Measurements from ENCODE around the gene PGM5. TPM values are rescaled to one million over a fixed set of nuclear protein-coding genes. Genes with fewer than 3 reads are reported as not detected.

PGM5 gene
- total RNA-seq, 1 experiment from 2014 or later: 0.63 TPM

DNA sequence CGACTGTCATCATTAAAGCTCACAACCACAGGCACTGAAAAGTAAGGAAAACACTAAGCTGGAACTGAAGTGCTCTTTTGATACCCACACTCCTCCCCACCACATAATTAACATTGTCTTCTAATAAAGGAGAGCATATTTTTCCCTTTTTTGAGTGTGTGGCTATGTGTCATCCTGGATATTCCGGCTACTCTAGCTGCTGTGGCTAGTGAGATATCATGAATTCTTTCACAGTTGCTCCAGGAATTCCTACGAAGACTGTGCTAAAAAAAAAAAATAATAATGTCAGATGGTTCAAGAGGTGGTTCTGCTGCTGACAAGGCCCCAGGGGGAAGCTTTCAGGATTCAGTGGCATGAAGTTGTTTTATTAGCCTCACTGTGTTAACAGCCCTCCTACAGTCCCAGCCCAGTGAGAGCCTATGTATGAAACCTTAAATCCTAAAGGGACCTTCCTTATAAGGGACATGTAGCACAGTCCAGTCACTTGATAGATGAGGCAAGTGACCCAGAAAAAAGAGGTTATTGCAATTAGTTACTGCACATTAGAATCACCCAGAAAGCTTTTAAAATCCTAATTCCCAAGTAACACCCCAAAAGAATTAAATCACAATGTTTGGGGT, 137.7 kb downstream of the PGM5 start:
- DNase-seq (ENCODE audit: low read depth): no peak

DNA sequence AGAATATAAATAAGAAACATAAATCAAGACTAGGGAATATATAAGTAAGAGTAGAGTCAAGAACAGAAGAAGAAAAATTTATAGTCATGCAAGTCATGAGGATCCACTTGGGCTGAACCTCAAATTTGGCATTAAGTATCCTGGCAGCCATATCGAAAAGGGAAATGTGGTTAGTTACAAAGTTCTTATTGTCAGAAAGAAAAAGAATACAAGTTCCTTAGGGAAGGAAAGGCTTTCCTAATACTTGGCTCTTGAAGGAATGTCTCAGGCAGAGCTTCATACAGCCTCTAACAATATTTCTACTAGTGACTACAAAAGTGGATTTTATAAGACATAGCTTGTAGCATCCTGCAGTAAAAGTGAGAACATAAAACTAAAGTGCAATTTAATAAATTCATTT, 138.8 kb downstream of the PGM5 start:
- DNase-seq (ENCODE audit: low read depth): no peak

DNA sequence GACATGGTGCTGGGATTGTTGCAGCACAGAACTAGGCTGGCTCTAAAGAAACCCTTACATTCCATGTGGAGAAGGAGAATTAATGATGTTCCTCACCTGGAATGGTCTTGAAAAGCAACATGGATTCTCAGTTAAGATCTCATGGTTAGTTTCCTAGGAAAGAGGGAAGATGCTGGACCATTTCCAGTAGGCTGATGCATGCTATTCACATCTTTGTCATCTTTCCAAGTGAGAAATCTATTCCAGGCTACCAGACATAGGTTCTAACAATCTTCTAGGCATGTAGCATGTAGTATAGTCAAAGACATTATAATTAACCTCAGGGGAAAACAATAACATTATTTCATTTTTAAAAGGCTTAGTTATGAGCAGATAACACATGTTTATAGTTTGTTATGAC, 139.9 kb downstream of the PGM5 start:
- DNase-seq (ENCODE audit: low read depth): no peak

DNA sequence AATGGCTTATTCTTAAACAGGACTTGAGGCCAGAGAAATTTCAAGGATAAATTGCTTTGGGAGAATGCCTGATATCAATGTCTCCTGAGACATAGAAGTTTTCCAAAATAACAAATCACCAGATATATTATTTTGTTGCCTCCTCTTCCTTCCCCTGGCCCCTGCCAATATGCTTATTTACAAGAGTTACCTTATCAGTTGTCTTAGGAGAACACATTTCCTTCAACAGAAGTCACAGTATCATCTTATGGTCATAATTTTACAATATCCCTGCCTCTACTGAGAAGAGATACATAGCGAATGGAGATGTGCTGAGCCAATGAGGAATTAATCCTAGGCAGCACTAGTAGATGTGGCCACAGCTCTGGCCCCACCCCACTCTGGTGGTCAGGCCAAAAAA, 141.2 kb downstream of the PGM5 start:
- DNase-seq (ENCODE audit: low read depth): no peak

DNA sequence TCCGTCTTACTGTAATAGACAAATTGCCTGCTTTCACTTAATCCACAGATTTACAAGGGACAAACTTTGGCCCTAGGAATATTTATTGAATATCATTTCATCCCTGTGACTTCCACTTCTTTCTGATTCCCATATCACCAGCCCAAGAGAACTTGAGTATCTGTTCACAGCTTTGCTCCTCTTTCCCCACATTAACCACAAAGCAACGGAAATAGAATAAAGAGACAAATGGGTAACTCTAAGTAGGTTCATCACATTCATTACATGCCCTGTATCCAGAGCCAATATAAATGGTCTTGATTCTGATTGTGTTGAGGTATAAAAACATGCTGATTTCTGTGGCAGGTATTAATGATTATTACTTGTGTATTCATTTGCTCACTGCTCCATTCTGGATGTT, 142.4 kb downstream of the PGM5 start:
- DNase-seq (ENCODE audit: low read depth): no peak

DNA sequence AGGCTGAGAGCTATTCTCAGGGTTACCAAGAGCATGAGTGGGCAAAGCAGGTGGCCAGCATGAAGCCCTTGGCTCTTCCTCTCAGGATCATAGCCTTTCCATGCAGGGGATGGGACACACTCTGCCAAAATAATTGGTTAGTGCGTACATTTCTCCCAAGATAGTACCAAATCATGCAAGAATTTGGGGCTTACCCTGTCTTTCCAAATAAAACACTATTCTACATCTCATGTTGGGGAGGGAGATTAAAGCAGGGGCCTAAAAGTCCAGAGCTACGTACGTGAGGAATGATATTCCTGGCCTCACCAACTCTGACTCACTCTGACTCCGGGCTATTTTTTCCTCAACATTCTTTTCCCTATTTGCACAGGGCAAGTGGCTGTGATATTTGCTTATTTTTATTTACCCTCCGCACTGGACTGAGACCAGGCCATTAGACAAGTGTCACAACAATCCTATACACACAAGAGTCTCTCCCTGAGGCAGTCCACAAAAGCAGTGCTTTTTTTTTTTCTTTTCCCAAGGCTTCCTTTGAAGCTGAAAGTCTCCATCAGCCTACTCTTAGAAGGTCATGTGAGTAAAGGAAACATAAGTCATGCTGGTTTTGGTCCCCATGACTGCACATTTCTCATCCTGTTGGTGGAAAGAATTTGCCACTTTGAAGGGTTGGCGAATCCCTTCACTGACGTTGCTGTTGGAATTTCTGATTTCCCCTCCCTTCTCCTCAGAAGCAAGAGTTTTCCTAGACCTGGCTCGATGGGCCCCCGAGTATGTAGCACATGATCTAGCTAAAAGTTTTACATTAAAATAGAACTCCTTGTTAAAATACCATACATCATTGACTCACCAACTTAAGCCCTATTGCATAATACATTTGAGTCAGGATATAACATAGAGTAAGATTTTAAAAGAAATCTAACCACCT, 144.3 kb downstream of the PGM5 start:
- DNase-seq (ENCODE audit: low read depth): peak; percentile 80

DNA sequence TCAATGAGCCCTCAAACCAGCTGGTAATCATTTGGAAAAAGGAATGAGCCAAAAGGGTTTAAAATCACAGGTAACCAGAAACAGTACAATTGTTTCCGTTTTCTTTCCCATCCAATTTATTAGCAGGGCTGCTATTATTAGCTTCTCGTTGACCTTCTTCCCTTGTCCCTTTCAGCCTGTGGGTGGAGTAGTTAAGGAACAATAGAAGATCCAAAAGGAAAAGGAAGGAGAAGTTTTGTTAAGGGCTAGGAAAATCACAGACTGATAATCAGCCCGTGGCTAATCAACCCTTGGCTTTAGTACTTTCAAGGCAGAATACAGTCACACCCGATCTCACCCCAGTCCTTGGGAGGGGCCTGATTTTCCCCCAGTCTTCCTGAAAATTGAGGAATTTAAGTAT, 145.9 kb downstream of the PGM5 start:
- DNase-seq (ENCODE audit: low read depth): no peak

DNA sequence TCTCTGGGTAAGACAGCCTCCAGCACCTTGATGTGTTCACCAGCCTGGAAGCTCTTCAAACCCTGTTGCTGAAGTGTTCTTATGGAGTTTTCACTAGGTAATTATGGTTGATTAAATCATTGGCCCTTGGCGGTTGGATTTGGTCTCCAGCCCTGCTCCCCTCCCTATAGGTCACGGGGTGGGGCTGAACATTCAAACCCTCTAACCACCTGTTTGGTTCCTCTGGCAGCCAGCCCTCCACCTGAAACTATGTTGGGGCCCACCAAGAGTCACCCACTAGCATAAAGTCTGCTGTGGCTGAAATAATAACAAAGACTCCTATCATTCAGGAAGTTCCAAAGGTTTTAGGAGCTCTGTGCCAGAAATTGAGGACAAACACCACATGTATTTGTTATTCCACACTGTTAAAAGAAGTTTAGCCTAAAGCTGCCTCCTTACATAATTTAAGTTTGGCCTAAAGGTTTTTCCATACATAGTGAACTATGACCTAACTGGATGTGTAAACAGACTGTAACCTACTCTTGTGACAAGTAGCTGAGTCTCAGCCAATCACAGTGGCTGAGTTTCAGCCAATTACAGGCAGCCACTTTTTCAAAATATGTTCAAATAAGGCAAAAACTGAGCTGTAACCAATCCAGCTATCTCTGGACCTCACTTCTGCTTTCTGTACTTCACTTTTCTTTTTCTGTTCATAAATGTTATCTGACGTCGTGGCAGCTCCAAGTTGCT, 149.4 kb downstream of the PGM5 start:
- peak; percentile 14 for DNase-seq (ENCODE audit: low read depth)

DNA sequence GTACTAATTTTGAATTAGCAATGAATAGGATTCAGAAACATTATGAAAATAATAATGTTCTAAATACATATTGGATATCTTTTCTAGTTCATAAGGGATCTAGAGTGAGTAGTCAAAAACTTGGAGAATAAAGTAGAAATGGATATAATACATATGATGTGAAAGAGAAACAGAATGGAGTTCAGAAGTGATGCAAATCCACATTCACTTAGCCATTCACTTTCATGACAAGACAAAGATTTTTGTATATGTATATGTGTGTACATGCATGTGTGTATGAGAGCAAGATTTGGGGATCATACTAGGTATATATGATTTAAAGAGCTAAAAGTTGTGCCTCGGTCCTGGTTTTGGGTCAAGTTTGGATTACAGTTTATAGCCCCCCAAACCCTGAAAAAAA, 150.1 kb downstream of the PGM5 start:
- DNase-seq (ENCODE audit: low read depth): no peak

DNA sequence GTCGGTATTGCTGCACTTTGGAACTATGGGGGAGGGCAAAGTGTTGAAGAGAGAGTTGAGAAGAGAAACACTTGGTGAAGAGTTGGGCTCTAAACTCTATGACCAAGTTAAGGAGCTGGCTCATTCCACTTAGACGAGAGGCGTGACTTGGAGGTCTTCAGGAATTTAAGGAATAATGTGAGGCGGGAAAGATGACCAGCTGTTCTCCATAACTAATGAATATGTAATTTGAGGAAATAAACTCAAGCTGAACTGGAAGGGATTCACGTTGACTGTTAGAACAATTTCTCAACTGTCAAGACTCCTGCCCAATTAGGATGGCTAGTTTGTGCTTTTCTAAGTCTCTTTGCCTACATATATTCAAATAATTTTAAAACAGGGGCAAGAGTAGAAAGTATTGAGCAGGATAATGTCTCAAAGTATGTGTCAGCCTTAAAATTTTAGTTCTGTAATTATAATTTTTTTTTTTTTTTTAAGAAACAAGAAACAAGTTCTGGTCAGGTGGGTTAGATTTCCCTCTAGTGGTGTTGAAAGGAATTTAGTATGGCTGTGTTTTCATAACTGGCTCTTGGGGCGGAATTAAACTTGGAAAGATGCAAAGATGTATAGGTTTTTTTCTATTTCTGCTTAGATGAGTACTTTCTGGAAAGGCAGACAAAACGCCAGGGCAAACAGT, 150.9 kb downstream of the PGM5 start:
- DNase-seq (ENCODE audit: low read depth): peak; percentile 23

DNA sequence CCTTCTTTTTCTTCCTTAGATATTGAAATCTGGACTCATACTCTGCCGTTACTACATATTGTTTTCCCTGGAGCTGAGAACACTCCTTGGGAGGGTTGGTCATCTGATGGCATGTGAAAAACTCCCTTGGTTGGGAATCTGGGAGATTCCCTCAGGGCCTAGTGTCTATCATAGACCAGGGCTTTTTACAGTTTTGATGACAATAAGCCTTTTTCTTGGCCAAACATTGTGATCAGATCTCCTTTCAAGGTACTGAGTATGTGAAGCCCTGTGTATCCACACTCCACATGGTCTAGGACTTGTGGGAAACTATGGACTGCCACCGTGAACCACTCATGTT, 151.4 kb downstream of the PGM5 start:
- DNase-seq (ENCODE audit: low read depth): no peak

DNA sequence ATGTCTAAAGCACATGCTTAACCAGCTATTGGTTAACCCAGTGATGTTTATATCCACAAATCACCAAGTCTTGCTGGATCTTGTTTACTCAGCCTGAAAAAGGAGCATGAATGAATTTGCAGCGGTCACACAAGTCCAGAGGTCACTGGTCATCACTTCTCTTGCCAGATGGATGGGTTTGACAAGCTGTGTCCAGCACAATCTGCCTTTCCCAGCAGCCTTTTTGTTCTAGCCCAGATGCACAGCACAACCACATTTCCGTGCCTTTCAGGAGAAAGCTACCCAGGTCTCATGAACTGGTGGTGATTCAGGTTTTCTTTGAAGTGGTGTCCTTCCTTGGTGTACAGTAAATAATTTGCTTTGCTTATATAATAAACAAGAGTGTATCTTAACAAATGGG, 152.1 kb downstream of the PGM5 start:
- no peak for DNase-seq (ENCODE audit: low read depth)

DNA sequence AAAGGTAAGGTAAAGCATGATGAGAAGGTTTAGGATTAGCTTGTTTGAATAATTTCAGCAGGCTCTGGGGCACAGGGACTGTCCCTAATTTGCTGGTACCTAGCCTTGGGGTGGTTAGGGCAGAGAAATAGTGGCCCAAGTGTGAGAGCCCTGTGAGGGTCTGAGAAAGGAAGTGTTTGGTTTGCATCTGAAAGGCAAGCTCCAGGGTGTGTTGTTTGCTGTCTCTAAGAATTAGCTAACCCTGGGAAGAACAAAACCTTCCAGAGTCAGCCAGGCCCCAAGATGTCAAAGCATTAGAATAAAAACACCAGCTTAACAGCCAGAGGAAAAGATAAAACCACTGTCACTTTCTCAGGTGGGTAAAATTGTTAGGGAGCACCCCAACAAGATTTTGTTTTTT, 153.3 kb downstream of the PGM5 start:
- no peak for DNase-seq (ENCODE audit: low read depth)

DNA sequence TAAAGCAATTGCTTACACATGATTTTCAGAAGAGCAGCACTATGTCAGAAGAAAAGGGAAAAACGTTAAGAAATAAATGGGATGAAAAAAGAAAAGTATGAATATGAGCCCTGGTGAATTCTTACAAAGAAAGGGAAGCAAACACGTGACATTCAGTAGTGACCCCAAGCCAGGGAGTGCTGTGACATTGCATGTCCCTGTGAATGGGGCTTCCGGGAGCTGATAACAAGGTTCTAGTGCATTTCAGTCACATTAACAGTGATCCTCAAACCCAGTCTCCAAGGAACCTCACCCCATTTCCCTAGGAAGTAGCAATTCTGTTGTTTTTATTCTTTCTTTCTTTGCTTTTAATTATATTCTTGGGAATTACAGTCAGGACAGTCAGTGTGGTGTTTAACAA, 157.0 kb downstream of the PGM5 start:
- DNase-seq (ENCODE audit: low read depth): no peak

DNA sequence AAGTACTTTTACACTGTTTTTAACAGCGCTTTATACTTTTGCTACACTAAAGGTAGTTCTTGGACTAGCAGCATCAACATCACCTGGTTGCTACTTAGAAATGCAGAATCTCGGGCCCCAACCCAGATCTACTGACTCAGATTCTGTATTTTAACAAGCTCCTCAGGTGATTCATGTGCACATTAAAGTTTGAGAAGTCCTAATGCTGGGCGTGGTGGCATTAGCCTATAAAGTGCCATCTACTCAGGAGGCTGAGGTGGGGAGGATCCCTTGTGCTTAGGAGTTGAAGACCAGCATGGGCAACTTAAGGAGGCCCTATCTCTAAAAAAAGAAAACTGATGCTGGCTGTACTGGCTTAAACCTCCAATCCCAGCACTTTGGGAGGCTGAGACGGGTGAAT, 157.6 kb downstream of the PGM5 start:
- DNase-seq (ENCODE audit: low read depth): no peak

DNA sequence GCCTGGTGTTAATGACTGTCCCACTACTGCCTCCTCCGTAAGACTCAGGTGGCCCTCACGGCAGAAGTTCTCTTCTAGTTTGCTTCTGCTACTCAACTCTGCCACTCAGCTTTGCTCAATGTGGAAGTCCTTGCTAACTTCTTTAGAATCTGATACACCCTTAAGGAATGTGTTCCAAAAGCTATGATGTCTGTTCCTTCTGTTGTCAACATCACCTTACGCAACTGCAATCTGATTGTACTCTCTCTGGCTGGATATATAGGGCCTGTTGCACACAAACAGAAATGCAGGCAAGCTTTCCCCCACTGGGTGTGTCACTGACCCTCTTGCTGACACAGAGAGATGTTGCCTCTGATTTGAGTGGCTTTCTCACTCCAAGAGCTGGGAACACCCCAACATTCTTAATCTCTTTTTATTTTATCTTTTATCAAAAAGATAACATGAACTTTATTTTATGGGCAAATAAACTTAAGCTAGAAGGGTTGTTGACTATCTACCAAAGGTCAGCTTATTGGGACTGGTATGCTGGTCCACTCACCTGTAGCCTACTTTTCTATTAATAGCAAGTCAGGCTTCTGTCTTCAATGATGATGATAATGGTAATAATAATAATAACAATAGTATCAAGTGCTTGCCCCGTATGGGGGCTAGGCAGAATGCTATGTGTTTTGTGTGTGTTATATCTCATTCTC, 159.1 kb downstream of the PGM5 start:
- DNase-seq (ENCODE audit: low read depth): no peak

DNA sequence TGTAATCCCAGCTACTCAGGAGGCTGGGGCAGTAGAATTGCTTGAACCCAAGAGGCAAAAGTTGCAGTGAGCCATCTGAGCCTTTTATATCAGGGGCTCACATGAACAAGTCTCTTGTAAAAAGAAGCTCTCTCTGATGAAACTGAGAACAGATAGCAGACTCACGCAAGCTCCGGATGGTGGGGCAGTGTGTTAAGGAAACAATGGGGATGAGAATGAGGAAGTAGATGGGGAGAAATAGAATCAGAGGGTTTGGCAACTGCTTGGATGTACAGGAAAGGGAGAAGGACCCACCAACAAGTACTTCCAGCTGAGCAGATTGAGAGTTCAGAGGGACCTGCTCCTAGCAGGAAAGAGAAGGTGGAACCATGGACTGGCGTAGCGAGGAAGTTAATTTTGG, 165.7 kb downstream of the PGM5 start:
- DNase-seq (ENCODE audit: low read depth): no peak

DNA sequence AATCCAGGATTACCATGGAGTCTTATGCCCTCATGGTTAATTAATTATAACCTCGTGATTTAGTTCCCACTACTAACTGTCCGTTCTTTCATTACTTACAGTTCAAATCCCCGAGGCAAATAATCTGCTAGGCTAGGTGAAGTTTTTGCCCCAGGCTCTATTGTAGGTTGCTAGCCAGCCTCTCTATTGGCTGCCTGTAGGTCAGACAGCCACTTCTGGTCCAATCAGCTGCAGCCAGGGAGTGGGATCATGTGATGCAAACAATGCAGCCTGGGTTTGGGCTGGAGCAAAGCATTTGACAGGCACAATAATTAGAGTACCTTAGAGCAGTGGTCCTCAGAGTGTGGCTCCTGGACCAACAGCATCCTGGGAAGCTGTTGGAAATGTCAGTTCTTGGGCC, 166.5 kb downstream of the PGM5 start:
- no peak for DNase-seq (ENCODE audit: low read depth)

DNA sequence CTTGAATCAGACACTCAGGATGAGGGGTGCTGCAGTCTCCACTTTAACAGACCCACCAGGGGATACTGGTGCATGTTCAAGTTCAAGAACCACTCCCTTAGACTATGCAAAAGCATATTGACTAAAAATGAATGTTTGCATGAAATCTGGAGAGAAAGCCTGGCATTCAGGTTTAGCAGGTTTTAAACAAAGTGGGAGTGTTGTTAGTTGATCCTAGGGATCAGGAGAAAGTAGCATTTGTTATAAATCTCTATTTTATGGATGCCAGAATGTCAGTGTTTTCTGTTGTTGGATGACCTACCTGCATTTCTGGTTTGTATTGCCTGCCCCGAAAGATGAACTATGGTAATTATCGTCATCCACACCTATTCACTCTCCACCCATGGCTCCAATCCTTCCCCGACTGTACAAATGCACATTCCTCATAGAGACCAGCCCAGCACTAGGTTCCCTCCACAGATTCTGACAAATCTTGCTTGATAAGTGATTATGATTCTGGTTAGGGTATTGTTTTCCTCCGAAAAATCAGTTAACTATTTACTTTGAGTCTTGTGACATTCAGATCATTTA, 167.0 kb downstream of the PGM5 start:
- DNase-seq (ENCODE audit: low read depth): no peak

DNA sequence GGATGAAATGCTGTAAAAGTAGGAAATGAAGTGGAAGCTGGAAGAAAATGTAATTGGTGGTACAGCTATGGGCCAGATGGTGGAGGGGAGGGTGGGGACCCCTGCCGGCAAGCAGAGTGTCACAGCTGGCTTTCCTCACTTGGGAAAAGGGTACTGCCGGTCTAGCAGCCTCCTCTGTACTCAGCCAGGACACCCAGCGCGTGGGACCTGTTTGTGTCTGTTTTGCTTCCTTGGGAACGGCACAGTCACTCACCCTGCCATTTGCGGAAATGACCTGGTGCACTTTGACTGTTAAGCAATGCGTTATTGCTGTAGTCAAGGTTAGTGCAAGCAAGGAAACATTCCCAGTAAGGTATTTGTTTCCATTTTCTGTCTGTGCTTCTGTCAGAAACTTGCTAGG, 174.2 kb downstream of the PGM5 start:
- peak; percentile 23 for DNase-seq (ENCODE audit: low read depth)

DNA sequence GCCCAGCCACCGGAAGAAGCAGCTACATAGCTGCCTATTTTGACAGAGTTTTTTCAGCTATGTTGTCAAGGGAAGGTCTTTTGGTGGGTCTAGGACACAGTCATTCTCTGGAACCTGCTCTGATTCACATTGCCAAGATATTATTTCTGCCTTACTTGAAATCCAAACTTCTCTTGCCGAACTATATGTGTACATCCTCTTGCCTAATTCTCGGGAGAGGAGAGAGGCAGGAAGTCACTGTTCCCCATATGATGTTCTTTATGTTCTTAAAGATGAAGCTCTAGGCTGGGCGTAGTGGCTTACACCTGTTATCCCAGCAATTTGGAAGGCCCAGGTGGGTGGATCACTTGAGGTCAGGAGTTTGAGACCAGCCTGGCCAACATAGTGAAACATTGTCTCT, 175.7 kb downstream of the PGM5 start:
- DNase-seq (ENCODE audit: low read depth): no peak

Measured in HT1080 (cell line).